Measurements from ENCODE around the gene INF2.

GRCh38 chr14:104742586-104743455 lies 53.4 kb downstream of the INF2 start:
- no peak for TF ChIP-seq TAF1 (IDR thresholded peaks at IDR 0.05; ENCODE audit: low read depth, low read length)
- no peak for TF ChIP-seq POLR2AphosphoS5 (IDR thresholded peaks at IDR 0.05; ENCODE audit: low read depth, low read length)
- TF ChIP-seq POLR2A (IDR thresholded peaks at IDR 0.05; ENCODE audit: low read depth, low read length): no peak
- TF ChIP-seq SPI1 (IDR thresholded peaks at IDR 0.05; ENCODE audit: low read depth, low read length): no peak
